Skeletal muscle cell (primary cell): Measurements from ENCODE around the gene RUFY2.
A peak's percentile ranks its signal among the peaks of the same experiment; 100 is the strongest.
"Not testable (repeated sequence)": the region's sequence is repeated elsewhere in the genome, so short reads cannot be mapped to it uniquely, and the experiment has no call there.

Experiments
- DNase-seq: peaks from one replicate; pipeline ENCODE4 v3.0.0-alpha.2; 2010; ENCODE audit warnings: low read depth
- H3K4me3 ChIP-seq: 2 replicates; pipeline ENCODE4 v1.5.1; 2011; ENCODE audit warnings: low read depth, mild to moderate bottlenecking, control low read depth, low read length, moderate library complexity

RUFY2 gene

GRCh38 chr10:68406815-68407548 is at the start of gene RUFY2:
Gene RUFY2, minus strand, starts transcription at chr10:68407277. Its CDS starts 88 bp downstream, at chr10:68407189.
- DNase-seq: peak; percentile 16
- H3K4me3 ChIP-seq: peak within 1 kb of the TSS; percentile 86

GRCh38 chr10:68449698-68450097 is 42.6 kb upstream of the RUFY2 start:
- DNase-seq, H3K4me3 ChIP-seq: not testable (repeated sequence)

GRCh38 chr10:68446179-68446578 is 39.1 kb upstream of the RUFY2 start:
- H3K4me3 ChIP-seq: no peak overlapping the region
- DNase-seq: no peak

GRCh38 chr10:68442971-68443370 is 35.9 kb upstream of the RUFY2 start:
- no peak overlapping the region for H3K4me3 ChIP-seq
- no peak for DNase-seq

GRCh38 chr10:68440898-68441297 is 33.8 kb upstream of the RUFY2 start:
- no peak for DNase-seq
- no peak overlapping the region for H3K4me3 ChIP-seq

GRCh38 chr10:68435803-68436202 is 28.7 kb upstream of the RUFY2 start:
- H3K4me3 ChIP-seq: no peak overlapping the region
- DNase-seq: no peak

GRCh38 chr10:68434657-68435056 is 27.6 kb upstream of the RUFY2 start:
- no peak for DNase-seq
- H3K4me3 ChIP-seq: no peak overlapping the region

GRCh38 chr10:68428396-68429104 is 21.5 kb upstream of the RUFY2 start:
- DNase-seq: no peak
- no peak overlapping the region for H3K4me3 ChIP-seq

GRCh38 chr10:68424454-68425014 is 17.5 kb upstream of the RUFY2 start:
- no peak overlapping the region for H3K4me3 ChIP-seq
- DNase-seq: no peak

- no peak for DNase-seq
- no peak overlapping the region for H3K4me3 ChIP-seq
Measured at GRCh38 chr10:68423522-68423921, 16.4 kb upstream of the RUFY2 start.

GRCh38 chr10:68419376-68419775 is 12.3 kb upstream of the RUFY2 start:
- no peak overlapping the region for H3K4me3 ChIP-seq
- DNase-seq: no peak

- no peak for DNase-seq
Measured at GRCh38 chr10:68408898-68409518, 1.9 kb upstream of the RUFY2 start.

GRCh38 chr10:68406111-68406814 is 814 bp downstream of the RUFY2 start:
- H3K4me3 ChIP-seq: peak overlapping the region; percentile 86
- peak; percentile 26 for DNase-seq

More at GRCh38 chr10:68408898-68409518, 1.9 kb upstream of the RUFY2 start:
- H3K4me3 ChIP-seq: no peak overlapping the region

- H3K4me3 ChIP-seq: no peak overlapping the region
- DNase-seq: no peak
Measured at GRCh38 chr10:68403701-68404100, 3.4 kb downstream of the RUFY2 start.

- DNase-seq: no peak
- H3K4me3 ChIP-seq: no peak overlapping the region
Measured at GRCh38 chr10:68402276-68402675, 4.8 kb downstream of the RUFY2 start.

- H3K4me3 ChIP-seq: no peak overlapping the region
- DNase-seq: no peak
Measured at GRCh38 chr10:68397005-68397404, 10.1 kb downstream of the RUFY2 start.

- no peak for DNase-seq
- no peak overlapping the region for H3K4me3 ChIP-seq
Measured at GRCh38 chr10:68385740-68386139, 21.3 kb downstream of the RUFY2 start.

GRCh38 chr10:68371604-68372003 is 35.5 kb downstream of the RUFY2 start:
- no peak for DNase-seq
- H3K4me3 ChIP-seq: no peak overlapping the region

- no peak overlapping the region for H3K4me3 ChIP-seq
- no peak for DNase-seq
Measured at GRCh38 chr10:68367121-68367520, 40.0 kb downstream of the RUFY2 start.

- DNase-seq: no peak
- no peak overlapping the region for H3K4me3 ChIP-seq
Measured at GRCh38 chr10:68366600-68366999, 40.5 kb downstream of the RUFY2 start.
